Omental fat pad (tissue), 4 donors: ENCODE data around the gene TRIM66. TPM values are rescaled to one million over a fixed set of nuclear protein-coding genes. Genes with fewer than 3 reads are reported as not detected.

Experiments
- ATAC-seq: fragments of 150-250 bp; one replicate; pipeline ENCODE4 v1.9.1; 2016; ENCODE audit warnings: mild to moderate bottlenecking, moderate library complexity; ENCODE audit not compliant: low FRiP score
- DNase-seq: peaks from one replicate; pipeline ENCODE4 v3.0.0-alpha.2; 2019; ENCODE audit warnings: low spot score
- CTCF ChIP-seq, 3 donors: fragments of 450-650 bp; IDR thresholded peaks; one replicate each; pipeline ENCODE4 v1.5.1; 2016 to 2017; ENCODE audit warnings: antibody characterized with exemption in 3 of 3, mild to moderate bottlenecking in 3 of 3, moderate library complexity in 2 of 3
- total RNA-seq, 4 donors: library from RNA; depleted of rRNA; stranded (reverse); fragments of >200 nt; gene quantifications; one replicate each; pipeline ENCODE4 v1.1.0, GENCODE V29; 2016

TRIM66 gene
- total RNA-seq, 4 donors from 2014 or later, result 3.7 to 11.3 (median 5.1) TPM

- no peak for ATAC-seq
- no peak for TF ChIP-seq CTCF (IDR thresholded peaks at IDR 0.05)
- no peak for DNase-seq
Measured at GRCh38 chr11:8728563-8728962, 46.1 kb upstream of the TRIM66 start.

- TF ChIP-seq CTCF (IDR thresholded peaks at IDR 0.05), result no peak
- DNase-seq (no peak), ATAC-seq (no peak)
Measured at GRCh38 chr11:8726395-8726794, 43.9 kb upstream of the TRIM66 start.

- DNase-seq, result no peak
- no peak for TF ChIP-seq CTCF (IDR thresholded peaks at IDR 0.05)
- ATAC-seq, result no peak
Measured at GRCh38 chr11:8724682-8725081, 42.2 kb upstream of the TRIM66 start.

- no peak for ATAC-seq
Measured at GRCh38 chr11:8723711-8724110, 41.2 kb upstream of the TRIM66 start.

GRCh38 chr11:8722809-8723208, 40.3 kb upstream of the TRIM66 start:
- TF ChIP-seq CTCF (IDR thresholded peaks at IDR 0.05), result no peak
- ATAC-seq (no peak), DNase-seq (no peak)

More at GRCh38 chr11:8723711-8724110, 41.2 kb upstream of the TRIM66 start:
- no peak for DNase-seq
- no peak for TF ChIP-seq CTCF (IDR thresholded peaks at IDR 0.05)

GRCh38 chr11:8721609-8722500, 39.4 kb upstream of the TRIM66 start:
- ATAC-seq, result no peak
- DNase-seq, result no peak
- no peak for TF ChIP-seq CTCF (IDR thresholded peaks at IDR 0.05)
